LNCAP (cell line): ENCODE measurements around the gene CBFA2T3.

Experiments used
- TF ChIP-seq, protein P1 (sequence below): fragments of 450-650 bp; IDR thresholded peaks from 2 replicates; pipeline ENCODE4 v1.5.1; 2017; ENCODE audit warnings: mild to moderate bottlenecking

The CBFA2T3 gene

DNA sequence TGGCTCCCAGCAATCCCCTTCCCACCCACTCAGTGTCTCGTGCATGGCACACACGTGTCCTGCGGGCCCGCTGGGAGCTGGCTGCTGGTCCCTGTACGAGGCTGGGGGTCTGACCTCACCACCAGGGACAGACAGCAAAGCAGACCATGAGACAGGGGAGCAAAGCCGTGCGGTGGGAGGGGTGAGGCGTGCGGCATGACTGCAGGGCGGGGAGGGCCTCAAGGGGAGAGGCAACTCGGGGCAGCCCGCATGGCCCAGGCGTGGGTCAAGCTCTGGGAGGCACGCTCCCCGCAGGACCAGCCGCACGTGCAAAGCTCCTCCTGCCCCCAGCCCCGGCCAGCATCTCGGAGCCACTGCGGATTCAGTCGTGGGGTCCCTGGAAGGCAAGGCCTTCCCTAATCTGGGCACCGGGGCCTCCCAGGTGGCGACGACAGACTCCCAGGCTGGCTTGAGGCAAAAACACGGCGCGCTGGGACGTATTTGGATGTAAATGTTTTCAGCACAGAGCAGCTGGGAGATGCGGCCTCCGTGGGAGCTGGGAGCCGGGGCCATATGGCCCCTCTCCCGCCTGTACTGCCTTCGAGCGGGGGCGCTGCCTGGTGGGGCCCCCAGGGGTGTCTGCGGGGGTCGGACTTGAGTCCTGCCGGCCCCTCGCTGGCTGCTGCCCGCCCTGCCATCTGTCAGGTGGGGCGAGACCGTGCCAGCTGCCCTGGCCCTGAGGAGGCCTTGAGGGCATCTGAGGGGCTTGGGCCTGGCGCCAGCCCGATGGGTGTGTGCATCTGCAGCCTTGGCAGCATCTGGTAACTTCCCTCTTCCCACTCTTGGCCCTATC, 12.2 kb upstream of the CBFA2T3 start:
- TF ChIP-seq, protein P1, sequence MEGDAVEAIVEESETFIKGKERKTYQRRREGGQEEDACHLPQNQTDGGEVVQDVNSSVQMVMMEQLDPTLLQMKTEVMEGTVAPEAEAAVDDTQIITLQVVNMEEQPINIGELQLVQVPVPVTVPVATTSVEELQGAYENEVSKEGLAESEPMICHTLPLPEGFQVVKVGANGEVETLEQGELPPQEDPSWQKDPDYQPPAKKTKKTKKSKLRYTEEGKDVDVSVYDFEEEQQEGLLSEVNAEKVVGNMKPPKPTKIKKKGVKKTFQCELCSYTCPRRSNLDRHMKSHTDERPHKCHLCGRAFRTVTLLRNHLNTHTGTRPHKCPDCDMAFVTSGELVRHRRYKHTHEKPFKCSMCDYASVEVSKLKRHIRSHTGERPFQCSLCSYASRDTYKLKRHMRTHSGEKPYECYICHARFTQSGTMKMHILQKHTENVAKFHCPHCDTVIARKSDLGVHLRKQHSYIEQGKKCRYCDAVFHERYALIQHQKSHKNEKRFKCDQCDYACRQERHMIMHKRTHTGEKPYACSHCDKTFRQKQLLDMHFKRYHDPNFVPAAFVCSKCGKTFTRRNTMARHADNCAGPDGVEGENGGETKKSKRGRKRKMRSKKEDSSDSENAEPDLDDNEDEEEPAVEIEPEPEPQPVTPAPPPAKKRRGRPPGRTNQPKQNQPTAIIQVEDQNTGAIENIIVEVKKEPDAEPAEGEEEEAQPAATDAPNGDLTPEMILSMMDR: no peak

DNA sequence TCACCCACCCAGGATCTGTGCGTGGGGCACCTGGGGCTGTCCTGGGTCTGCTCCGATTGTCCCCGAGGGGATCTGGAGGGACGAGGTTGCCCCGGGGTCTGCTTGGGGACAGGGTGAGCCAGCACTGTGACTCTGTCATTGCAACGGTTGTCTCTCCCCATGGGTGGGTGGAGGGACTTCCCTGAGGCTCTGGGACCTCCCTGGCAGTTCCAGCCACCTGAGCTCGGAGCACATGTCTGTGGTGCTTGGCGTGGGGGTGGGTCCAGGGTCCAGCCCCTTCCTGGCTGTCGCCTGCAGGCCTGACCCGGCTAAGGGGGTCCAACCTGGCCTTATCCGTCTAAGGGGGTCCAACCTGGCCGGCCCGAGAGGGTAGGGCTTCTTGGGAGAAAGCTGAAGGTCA, 8.5 kb upstream of the CBFA2T3 start:
- TF ChIP-seq, protein P1: no peak

DNA sequence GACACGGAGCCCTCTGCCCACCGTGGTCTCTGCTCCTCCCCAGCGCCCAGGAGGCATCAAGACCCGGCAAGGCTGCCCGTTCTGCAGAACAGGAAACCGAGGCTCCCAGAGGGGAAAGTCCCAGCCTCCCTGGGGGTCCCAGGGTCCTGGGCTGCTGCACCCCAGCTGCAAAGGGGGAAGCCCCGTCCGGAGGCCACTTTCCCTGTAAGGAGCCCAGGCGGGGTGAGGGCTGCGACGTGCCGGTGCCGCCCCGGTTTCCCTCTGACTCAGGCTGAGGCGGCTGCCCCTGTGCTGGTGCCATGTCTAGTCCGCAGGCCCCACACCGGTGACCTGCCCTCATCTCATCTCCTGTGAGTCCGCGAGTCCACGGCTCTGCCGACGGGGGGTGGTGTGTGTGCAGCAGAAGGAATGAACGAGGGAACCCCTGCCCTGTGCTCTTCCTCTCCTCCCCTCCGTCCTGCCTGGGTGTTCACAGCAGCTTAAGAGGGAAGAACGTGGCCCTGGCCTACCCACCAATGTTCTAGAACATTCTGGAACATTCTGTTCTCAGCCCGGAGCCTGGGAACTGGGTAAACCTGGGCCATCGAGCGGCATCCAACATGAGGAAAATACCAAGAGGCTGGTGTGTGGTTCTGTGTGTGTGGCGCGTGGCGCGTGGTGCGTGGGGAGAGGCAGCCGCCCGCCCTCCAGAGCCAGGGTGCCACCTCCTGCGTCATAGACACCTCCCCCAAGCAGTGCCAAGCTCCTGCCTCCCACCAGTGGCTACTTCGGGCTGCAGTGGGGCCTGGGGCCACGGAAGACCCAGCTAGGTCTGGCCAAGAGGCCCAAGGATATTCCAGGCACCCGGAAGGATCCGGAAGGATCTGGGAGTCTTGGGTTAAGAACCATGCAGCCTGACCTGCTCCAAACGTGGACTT, 7.0 kb upstream of the CBFA2T3 start:
- TF ChIP-seq, protein P1: no peak

DNA sequence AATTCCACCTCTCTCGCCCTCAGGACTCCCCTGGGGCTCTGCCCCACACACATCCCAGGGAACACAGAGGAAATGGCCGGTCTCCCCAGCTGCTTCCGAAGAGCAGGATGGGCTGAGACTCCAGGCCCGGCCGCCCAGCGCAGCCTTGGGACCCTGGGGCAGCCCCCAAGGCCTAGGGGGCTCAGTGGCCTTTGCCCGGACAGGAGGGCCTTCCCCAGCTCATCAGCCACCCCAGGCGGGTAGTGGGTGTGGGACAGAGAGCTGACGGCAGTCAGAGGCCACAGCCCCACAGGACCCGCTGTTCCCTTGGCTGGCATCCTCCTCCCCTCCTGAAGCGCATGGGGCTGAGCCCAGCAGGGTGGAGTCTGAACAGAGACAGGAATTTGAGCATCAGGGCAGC, 6.2 kb upstream of the CBFA2T3 start:
- TF ChIP-seq, protein P1: no peak

DNA sequence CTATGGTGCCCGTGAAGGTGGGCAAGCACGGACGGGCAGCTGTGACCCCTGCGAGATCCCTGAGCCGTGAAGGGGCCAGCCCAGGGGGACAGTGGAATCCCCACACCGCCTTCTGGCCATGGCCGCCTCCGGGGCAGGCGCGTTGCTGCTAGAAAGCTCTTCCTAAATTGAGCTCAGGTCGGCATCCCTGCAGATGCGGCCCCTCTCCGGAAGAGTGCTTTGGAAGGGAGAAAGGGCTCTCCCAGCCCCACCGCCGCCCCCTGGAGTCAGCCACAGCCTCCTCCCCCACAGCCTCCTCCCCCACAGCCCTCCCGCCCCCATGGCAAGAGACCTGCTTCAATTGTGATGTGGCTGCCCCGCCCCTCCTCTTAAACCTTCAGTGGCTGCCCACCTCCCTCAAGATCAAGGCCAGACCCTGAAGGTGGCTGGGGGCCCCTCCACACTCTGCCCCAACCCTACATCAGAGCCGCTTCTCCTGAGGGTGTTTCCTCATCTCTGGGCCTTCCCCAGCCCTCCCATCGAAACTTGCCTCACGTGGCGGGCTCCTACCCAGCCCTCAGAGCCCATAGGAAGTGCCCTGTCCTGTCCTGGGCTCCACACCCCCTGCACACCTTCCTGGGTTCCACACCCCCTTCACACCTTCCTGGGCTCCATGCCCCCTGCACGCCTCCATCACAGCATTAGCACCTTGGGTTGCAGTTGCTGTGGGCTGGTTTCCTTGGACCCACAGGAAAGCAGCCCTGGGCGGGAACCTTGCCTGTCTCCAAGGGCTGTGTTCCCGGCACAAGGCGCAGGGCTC, 5.5 kb upstream of the CBFA2T3 start:
- TF ChIP-seq, protein P1: no peak

DNA sequence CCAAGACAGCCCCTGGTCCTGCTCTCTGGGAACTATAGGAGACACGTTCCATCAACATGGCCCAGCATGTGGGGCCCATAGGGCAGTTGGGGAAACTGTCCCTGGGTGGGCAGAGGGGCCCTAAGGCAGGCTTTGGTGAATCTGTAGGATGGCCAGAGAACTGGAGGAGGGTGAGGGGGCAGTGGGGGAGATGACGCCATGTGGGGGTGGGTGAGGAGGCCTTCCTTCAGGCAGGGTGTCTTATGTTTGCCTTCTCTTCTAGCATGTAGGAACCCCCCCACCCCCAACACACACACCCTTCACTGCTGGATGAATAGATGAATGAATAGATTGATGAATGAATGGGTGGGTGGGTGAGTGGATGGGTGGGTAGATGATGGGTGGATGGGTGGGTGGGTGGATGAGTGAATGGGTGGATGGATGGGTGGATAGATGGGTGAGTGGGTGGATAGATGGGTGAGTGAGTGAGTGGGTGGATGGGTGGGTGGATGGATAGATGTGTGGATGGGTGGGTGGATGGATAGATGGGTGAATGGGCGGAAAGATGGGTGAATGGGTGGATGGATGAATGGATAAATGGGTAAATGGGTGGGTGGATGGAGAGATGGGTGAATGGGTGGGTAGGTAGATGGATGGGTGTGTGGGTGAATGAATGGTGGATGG, 2.5 kb upstream of the CBFA2T3 start:
- TF ChIP-seq, protein P1: no peak
